SJSA1 (cell line): ENCODE data around the gene FMNL2. TPM values are rescaled to one million over a fixed set of nuclear protein-coding genes. Genes with fewer than 3 reads are reported as not detected.

Experiments used
- DNase-seq, 2 experiments: peaks; one replicate each; pipeline ENCODE4 v3.0.0-alpha.2; 2015 to 2020; ENCODE audit warnings: low spot score in 2 of 2, low read depth in 1 of 2
- H3K27ac ChIP-seq: fragments of 250-450 bp; sonication (Bioruptor Pico); 2 replicates; pipeline ENCODE4 v1.5.1; 2020; ENCODE audit warnings: mild to moderate bottlenecking, moderate library complexity
- H3K27me3 ChIP-seq: fragments of 250-450 bp; sonication (Bioruptor Pico); replicated peaks from 2 replicates; pipeline ENCODE4 v1.5.1; 2020; ENCODE audit warnings: mild to moderate bottlenecking, moderate library complexity
- H3K36me3 ChIP-seq: fragments of 250-450 bp; sonication (Bioruptor Pico); 2 replicates; pipeline ENCODE4 v1.5.1; 2020; ENCODE audit warnings: mild to moderate bottlenecking
- H3K4me1 ChIP-seq: fragments of 250-450 bp; sonication (Bioruptor Pico); replicated peaks from 2 replicates; pipeline ENCODE4 v1.6.1; 2021; ENCODE audit warnings: mild to moderate bottlenecking
- H3K4me3 ChIP-seq: fragments of 250-450 bp; sonication (Bioruptor Pico); 2 replicates; pipeline ENCODE4 v1.5.1; 2020; ENCODE audit warnings: mild to moderate bottlenecking
- H3K9me3 ChIP-seq: fragments of 250-450 bp; sonication (Bioruptor Pico); replicated peaks from 2 replicates; pipeline ENCODE4 v1.5.1; 2020; ENCODE audit warnings: mild to moderate bottlenecking
- total RNA-seq: library from RNA; depleted of rRNA; stranded (reverse); fragments of >200 nt; shearing (Covaris generic); gene quantifications from 2 replicates; pipeline ENCODE4 v1.2.3, GENCODE V29; 2014

Gene FMNL2
- total RNA-seq, 1 experiment from 2014 or later = 12.9 TPM

GRCh38 chr2:152347076-152347475, 12.1 kb downstream of the FMNL2 start:
- Histone ChIP-seq H3K36me3 (0 out of 2 replicates have a peak, but pooled peaks cover 4% of the 10 kb centered on the region), H3K4me1 (peaks cover 12% of the 10 kb centered on the region), H3K27me3 (no peaks in the 10 kb centered on the region), H3K27ac (no peak overlapping the region), H3K4me3 (no peak overlapping the region), H3K9me3 (no peaks in the 10 kb centered on the region)
- no peak for DNase-seq

GRCh38 chr2:152348388-152348787, 13.4 kb downstream of the FMNL2 start:
- no peaks in the 10 kb centered on the region for H3K9me3 ChIP-seq
- no peak overlapping the region for H3K4me3 ChIP-seq
- DNase-seq = no peak

GRCh38 chr2:152349416-152349815, 14.4 kb downstream of the FMNL2 start:
- H3K9me3 ChIP-seq = no peaks in the 10 kb centered on the region
- H3K4me1 ChIP-seq = peaks cover 4% of the 10 kb centered on the region
- DNase-seq = no peak
- no peak overlapping the region for H3K27ac ChIP-seq
- no peaks in the 10 kb centered on the region for H3K36me3 ChIP-seq
- no peaks in the 10 kb centered on the region for H3K27me3 ChIP-seq
- no peak overlapping the region for H3K4me3 ChIP-seq

More at GRCh38 chr2:152348388-152348787, 13.4 kb downstream of the FMNL2 start:
- Histone ChIP-seq H3K4me1 (peaks cover 12% of the 10 kb centered on the region), H3K27me3 (no peaks in the 10 kb centered on the region), H3K27ac (no peak overlapping the region), H3K36me3 (0 out of 2 replicates have a peak, but pooled peaks cover 1% of the 10 kb centered on the region)

- H3K36me3 ChIP-seq = no peaks in the 10 kb centered on the region
- no peak overlapping the region for H3K27ac ChIP-seq
- H3K9me3 ChIP-seq = no peaks in the 10 kb centered on the region
- peaks cover 8% of the 10 kb centered on the region for H3K4me1 ChIP-seq
- H3K4me3 ChIP-seq = no peak overlapping the region
- DNase-seq = no peak
- no peaks in the 10 kb centered on the region for H3K27me3 ChIP-seq
These were observed 15.2 kb downstream of the FMNL2 start for GRCh38 chr2:152350155-152350679.

- Histone ChIP-seq H3K36me3 (no peaks in the 10 kb centered on the region), H3K4me1 (peaks cover 8% of the 10 kb centered on the region), H3K4me3 (no peak overlapping the region), H3K27me3 (no peaks in the 10 kb centered on the region), H3K27ac (no peak overlapping the region), H3K9me3 (no peaks in the 10 kb centered on the region)
- no peak for DNase-seq
These were observed 17.6 kb downstream of the FMNL2 start for GRCh38 chr2:152352616-152353015.

DNA sequence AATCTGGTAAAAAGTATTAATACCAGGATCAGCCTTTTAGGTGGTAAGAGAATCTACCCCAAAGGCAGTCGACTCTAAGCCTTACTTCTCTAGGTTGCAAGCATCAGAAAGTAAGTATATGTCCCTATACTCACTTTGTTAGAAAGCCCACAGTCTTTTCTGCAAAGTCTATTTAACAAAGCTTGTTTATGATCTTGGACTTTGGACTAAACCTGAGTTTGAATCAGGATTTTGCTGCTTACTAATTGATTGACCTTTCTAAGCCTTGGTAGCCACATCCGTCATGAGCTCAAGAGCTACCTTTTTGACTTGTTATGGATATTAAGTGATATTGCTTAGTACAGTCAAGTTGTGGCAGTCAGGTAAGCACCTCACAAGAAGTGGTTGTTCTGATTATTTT, 18.4 kb downstream of the FMNL2 start:
- peaks cover 8% of the 10 kb centered on the region for H3K4me1 ChIP-seq
- no peaks in the 10 kb centered on the region for H3K27me3 ChIP-seq
- no peaks in the 10 kb centered on the region for H3K36me3 ChIP-seq
- DNase-seq = no peak
- no peak overlapping the region for H3K27ac ChIP-seq
- H3K9me3 ChIP-seq = no peaks in the 10 kb centered on the region
- no peak overlapping the region for H3K4me3 ChIP-seq

DNA sequence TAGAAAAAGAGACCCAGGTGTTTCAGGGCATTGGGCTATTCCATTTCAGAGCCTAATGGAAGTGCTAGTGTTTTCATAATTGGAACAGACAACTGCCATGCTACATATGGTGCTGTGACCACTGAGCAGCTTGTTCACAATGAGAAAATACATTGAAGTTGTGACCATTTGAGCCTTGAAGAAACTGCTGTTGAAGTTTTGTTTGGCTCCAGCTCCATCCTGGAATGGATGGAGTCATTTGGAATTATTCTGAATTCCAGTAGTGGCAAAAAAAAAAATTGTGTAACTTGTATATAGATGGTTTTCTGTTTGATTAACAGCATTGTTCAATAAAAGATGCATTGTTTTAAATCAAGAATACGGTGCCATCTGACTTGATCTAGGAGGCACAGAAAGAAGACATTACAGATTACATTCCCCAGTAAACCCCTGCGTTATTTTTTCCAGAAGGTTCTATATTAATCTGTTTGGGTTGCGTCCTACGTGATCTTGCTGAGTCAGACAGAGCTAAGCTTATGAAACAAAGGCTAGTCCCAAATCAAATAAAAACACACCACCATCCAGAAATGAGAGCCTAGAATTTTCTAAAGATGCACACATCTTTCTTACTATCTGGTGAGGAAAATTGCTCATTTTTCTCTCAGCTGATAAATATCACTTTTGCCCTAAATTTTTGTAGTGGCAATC, 19.2 kb downstream of the FMNL2 start:
- H3K27me3 ChIP-seq = no peaks in the 10 kb centered on the region
- no peak overlapping the region for H3K4me3 ChIP-seq
- no peak overlapping the region for H3K27ac ChIP-seq
- no peaks in the 10 kb centered on the region for H3K36me3 ChIP-seq
- no peak for DNase-seq
- H3K4me1 ChIP-seq = peaks cover 8% of the 10 kb centered on the region
- H3K9me3 ChIP-seq = no peaks in the 10 kb centered on the region

- H3K9me3 ChIP-seq = no peaks in the 10 kb centered on the region
- no peak overlapping the region for H3K27ac ChIP-seq
- H3K27me3 ChIP-seq = no peaks in the 10 kb centered on the region
- H3K4me1 ChIP-seq = peaks cover 8% of the 10 kb centered on the region
- no peaks in the 10 kb centered on the region for H3K36me3 ChIP-seq
- DNase-seq = no peak
- no peak overlapping the region for H3K4me3 ChIP-seq
These were observed 19.9 kb downstream of the FMNL2 start for GRCh38 chr2:152354909-152355308.

GRCh38 chr2:152355409-152355831, 20.4 kb downstream of the FMNL2 start:
- Histone ChIP-seq H3K4me3 (no peak overlapping the region), H3K4me1 (peaks cover 8% of the 10 kb centered on the region), H3K27ac (no peak overlapping the region), H3K9me3 (no peaks in the 10 kb centered on the region), H3K36me3 (no peaks in the 10 kb centered on the region), H3K27me3 (no peaks in the 10 kb centered on the region)
- no peak for DNase-seq

- no peaks in the 10 kb centered on the region for H3K9me3 ChIP-seq
- H3K27me3 ChIP-seq = no peaks in the 10 kb centered on the region
- peaks cover 3% of the 10 kb centered on the region for H3K4me1 ChIP-seq
- DNase-seq = peak in 1 of 2 experiments; percentile 23
- no peak overlapping the region for H3K4me3 ChIP-seq
- H3K36me3 ChIP-seq = no peaks in the 10 kb centered on the region
- no peak overlapping the region for H3K27ac ChIP-seq
These were observed 24.8 kb downstream of the FMNL2 start for GRCh38 chr2:152359573-152360363.

DNA sequence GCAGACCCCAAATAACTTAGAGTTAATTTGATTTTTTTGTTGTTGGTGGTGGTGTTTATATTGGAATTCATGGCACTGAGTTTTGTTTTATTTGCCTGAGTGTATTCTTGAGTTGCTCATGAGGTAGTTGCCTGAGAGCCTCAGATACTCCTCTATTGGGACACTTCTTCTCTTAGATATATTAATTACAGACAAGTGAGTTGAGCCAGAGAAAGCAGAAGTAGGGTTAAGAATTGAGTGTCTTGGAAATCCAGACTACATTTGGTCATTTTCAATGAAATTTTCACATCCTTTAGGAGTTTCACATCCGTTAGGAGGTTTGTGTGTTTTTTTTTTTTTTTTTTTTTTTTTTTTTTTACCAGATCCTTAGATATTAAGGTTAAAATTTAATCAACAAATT, 29.0 kb downstream of the FMNL2 start:
- no peaks in the 10 kb centered on the region; the same call in 1 of the 2 replicates for H3K4me1 ChIP-seq
- H3K9me3 ChIP-seq = no peaks in the 10 kb centered on the region
- H3K36me3 ChIP-seq = no peaks in the 10 kb centered on the region
- DNase-seq = no peak
- H3K4me3 ChIP-seq = no peak overlapping the region
- no peaks in the 10 kb centered on the region for H3K27me3 ChIP-seq
- no peak overlapping the region for H3K27ac ChIP-seq

DNA sequence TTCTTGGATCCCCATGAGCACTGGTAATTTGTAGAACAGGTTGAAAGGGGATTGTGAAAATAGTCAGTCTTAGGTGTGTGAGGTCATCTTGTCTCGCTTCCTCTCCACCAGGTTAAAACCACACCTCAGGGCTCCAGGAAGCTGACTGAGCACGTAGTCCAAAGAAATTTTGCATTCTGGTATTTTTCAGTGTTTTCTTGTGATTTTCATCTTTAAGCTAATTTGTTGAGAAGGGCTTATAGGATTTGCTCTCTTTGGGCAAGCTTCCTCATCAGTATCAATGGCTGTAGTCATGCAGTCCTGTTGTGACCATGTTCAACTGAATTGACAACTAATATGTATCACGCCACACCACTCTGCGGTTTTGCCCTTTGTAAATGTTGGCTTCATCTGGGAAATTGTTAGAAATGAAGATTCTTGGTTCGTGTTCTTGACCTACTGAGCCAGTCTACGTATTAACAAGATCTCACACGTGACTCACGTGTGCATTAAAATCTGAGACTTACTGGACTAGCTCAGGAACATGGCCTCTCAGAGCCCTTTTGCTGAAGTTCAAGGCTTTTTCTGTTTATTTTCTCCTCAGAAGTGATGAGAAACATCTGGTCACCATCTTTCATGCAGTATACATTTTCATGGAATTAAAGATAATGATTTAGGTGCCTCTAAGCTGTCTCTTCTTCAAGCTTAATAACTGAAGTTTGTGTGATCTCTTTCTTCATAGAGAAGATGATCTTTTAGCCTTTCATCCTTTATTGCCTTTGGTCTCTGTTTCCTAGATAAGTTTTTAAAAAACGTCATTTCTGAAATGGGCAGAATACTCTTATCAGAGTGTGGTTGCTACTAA, 32.8 kb downstream of the FMNL2 start:
- Histone ChIP-seq H3K9me3 (no peaks in the 10 kb centered on the region), H3K4me1 (peaks cover 9% of the 10 kb centered on the region), H3K27me3 (no peaks in the 10 kb centered on the region), H3K4me3 (no peak overlapping the region), H3K36me3 (no peaks in the 10 kb centered on the region), H3K27ac (no peak overlapping the region)
- no peak for DNase-seq

DNA sequence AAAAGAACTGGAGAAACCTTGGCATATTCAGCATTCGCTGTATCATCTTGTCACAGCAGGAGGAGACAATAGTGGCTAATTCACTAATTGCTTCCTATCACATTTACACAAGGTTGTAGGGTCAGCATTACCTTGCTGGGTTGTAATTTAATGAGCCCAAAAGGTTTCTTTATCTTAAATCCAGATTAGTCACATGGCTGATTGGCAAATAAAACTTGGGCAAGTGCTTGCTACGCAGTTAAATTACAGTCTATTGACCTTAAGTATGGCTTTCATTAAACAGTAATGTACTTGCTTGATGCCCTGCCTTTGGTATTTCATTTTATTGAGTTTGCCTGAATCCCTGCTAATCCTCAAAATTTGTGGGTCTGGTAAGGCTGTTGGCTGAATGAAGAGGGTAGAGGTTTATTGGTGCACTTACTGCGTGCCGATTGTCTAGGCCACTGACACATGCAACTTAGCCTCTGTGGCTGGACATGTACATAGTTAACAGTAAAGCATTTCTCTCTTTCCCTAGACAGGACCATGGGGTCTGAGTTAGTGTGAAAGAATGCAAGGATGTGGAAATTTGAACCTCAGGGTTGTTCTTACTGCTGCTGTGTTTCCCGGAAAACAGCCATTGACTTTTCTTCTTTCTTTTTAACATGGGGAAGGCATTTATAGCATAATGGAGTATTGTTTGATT, 34.3 kb downstream of the FMNL2 start:
- no peak overlapping the region for H3K4me3 ChIP-seq
- DNase-seq = peak in 1 of 2 experiments; percentile 25
- no peaks in the 10 kb centered on the region for H3K27me3 ChIP-seq
- H3K27ac ChIP-seq = no peak overlapping the region
- H3K36me3 ChIP-seq = no peaks in the 10 kb centered on the region
- peaks cover 9% of the 10 kb centered on the region for H3K4me1 ChIP-seq
- H3K9me3 ChIP-seq = no peaks in the 10 kb centered on the region
